ENCODE data around the gene SLC6A19.

GRCh38 chr5:1167361-1167727 lies 34.1 kb upstream of the SLC6A19 start:
- TF ChIP-seq CTCF (IDR thresholded peaks at IDR 0.05), result no peak
- no peak for TF ChIP-seq POLR2AphosphoS5 (IDR thresholded peaks at IDR 0.05; ENCODE audit: insufficient read depth in 1 of 2, low read depth in 1 of 2)
- no peak for TF ChIP-seq POLR2A (IDR thresholded peaks at IDR 0.05)
